Medulla oblongata (tissue), 1 donor: ENCODE results near the gene POLR3G.
A peak's percentile ranks its signal among the peaks of the same experiment; 100 is the strongest.

Experiments used
- DNase-seq: peaks from one replicate; pipeline ENCODE4 v3.0.0-alpha.2; 2015; ENCODE audit errors: extremely low spot score

POLR3G gene

DNA sequence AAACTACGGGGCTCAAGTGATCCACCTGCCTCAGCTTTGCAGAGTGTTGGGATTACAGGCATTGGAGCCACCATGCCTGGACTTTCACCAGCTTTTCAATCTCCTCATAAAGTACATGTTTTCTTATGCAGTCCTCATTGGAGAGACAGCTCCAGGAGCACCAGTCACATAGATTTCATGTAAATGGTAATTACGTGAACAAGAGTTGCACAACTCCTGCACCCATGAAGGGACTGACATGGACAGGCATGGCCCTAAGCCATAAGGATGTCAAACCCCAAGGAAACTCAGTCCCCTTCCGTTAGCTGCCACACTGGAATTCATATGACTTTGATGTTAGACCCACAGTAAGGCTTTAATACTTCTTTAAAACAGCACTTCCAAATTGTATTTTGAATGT lies 76.3 kb downstream of the POLR3G start:
- no peak for DNase-seq

DNA sequence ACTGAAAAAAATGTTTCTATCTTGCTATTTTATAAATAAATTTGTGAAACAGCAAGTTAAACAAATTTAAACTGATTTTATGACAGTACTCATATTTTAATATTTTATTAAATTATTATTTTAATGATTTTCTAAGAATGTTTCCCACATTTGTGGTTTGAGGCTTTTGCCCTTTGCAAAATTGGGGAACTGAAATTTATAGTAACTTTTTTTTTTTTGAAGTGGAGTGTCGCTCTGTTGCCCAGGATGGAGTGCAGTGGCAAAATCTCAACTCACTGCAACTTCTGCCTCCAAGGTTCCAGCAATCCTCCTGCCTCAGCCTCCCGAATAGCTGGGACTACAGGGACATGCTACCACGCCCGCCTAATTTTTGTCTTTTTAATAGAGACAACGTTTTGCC lies 76.7 kb downstream of the POLR3G start:
- DNase-seq = no peak

DNA sequence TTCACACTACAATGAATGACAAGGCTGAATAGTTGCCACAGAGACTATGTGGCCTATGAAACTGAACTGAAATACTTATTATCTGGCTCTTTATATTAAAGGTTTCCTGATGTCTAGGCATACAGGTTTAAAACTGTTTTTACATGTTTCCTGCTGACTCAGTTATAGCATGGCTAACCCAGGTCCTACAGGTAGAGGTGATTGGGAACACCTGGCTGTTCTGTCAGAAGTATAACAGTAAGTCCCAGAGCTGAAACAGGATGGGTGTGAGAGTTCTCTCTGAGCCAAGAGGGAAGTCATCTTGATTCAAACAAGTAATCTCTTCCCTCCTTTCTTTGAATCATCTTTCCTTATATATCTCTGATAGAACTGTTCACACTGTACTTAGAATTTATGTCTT lies 79.0 kb downstream of the POLR3G start:
- no peak for DNase-seq

DNA sequence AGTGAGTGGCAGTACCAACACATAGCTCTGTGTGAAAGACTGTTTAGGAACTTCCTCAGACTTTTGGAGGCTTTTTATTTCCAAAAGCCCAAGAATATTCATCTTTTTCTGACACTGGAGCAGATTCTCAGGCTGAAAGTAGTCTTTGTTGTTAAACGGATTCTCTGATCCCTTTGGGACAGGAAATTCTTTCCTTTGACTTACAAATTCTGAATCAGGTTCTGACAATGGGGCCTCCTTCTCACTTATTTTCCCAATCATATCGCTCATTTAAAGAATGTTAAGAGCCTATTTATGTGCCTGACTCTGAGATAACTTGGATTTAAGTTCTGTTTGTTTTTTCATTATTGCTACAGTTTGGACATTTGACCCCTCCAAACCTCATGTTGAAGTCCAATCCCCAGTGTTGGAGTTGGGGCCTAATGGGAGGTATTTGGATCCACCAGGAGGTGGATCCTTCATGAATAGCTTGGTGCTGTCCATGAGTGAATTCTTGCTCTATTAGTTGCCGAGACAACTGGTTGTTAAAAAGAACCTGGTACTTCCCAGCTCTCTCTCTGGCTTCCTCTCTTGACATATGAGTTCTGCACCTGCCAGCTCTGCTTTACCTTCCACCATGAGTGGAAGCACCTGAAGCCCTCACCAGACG lies 79.8 kb downstream of the POLR3G start:
- DNase-seq = no peak

DNA sequence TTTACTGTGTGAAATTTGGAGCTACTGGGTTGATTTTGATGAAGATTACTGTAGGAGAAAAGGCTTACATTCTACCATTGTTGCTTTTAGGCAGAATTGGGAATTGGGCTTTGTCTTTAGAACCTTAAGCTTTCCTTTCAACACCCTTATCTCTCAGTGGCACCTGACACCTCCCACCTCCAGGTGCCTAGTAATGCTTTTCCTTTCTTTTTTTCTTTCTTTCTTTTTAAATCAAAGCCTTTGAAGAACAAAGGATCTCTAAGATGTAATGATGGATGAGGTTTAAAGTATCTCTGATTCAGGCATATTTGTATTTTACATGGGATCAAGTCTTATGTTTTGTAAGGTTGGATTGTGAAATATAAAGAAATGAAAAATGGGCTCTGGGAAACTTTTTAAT lies 81.0 kb downstream of the POLR3G start:
- no peak for DNase-seq

DNA sequence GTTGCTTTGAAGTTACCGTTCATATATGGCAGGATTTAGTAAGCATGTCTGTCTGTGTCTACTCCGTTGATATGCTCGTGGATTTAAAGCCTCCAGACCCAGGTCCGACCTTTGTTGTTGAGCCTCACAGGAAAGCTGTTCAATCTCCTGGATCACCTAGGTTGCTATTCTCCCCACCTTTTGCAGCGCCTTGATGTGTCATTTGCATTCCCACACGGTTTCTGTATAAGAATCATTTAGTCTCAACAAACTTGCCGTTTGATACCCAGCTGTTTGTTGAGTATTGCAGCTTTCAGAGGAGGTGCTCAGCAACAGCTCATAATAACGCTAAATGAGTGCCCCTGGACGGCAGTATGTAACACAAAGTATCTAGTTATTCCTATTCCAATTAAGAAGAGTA lies 82.7 kb downstream of the POLR3G start:
- no peak for DNase-seq

DNA sequence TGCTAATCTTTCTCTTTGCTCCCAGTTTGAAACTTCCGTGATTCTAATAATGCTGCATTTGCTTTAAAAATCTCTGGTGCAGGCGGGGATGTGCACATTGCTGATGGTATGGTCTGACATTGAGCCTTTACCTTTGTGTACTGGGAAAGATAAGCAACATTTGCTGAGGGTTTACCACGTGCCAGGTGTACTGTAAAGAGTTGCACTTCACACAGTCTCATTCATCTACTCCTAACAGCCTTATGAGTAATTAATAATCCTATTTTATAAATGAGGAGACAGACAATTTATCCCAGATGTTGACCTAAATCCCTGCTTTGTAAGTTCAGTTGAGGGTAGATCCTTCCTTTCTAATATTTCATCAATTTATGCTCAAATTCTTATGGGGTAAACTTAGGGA lies 83.2 kb downstream of the POLR3G start:
- no peak for DNase-seq

DNA sequence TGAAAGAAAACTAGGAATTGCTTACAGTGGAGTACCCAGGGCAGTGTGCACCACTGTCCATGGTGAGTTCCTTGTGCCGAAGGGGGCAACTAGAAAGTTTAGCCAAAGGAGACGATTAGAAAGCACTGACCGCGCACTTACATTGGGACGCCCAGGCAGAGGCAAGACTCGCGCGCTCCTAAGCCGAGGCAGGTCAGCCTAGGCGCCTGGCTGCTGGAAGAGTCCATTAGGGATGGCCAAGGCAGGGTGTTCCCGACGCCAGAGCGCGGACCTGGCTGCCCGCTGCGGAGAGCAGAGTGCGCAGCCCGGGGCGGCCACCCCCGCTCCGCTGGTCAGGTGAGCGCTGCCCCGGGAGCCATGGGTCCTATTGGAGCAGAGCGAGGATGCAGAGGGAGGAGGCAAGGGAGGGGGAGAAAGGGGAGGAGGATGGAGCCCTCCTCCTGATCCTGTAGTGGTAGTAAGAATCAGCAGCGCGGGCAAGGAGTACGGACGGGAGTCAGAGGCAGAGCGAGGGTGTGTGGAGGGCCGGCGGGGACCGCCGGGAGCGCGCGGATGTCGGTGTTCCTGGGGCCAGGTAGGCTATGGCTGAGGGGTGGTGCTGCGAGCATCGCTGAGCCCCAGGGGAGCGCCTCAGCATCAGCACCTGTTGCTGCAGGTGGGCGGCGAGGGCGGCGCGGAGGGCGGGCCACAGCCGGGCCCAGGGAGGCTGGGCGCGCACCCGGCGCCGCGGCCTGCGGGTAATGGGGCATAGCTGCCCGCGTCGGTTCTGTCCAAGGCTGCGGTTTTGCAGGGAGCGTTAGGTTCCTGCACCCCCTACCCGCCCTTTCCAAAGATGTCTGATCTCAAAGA lies 83.9 kb downstream of the POLR3G start, which contains the start of gene ADGRV1:
Gene ADGRV1, plus strand, starts transcription at position 454 of the 849 bp plus-strand sequence. Its CDS starts 99 bp downstream, at position 553.
- DNase-seq = peak; percentile 36

DNA sequence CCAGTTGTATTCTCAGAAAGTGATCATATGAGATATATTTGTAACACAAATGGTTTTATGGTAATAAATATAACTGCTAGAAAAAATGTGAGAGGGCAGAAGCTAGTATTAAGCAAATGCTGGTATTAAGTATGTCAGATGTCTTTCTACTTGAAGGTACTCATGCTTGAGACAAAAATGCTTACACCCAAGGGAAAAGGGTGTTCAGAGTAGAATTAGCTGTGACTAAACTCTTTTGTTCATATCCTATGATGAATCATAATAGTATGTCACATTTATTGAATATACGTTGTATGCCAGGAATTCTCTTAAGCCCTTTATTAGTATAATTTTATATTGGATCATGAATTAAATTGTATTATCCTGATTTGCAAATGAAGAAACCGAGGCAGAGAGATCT lies 86.1 kb downstream of the POLR3G start:
- DNase-seq = no peak

DNA sequence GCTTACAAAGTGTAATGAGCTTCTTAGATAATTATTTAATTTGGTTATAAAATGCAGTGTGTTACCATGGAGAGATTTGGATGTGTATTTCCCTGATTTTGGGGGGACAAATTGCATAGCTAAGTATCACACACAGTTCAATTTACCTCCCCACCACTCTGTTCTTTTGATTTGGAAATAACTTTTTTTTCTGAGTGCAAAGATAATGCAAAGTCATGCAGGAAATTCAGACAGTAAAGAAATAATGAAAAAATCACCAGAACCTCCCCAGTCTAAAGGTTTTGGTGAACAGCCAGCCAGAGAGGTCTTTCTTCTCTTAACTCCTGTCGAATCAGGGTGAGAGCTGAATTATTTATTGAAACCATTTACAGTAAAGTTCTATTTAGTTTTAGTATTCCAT lies 87.1 kb downstream of the POLR3G start:
- DNase-seq = no peak

DNA sequence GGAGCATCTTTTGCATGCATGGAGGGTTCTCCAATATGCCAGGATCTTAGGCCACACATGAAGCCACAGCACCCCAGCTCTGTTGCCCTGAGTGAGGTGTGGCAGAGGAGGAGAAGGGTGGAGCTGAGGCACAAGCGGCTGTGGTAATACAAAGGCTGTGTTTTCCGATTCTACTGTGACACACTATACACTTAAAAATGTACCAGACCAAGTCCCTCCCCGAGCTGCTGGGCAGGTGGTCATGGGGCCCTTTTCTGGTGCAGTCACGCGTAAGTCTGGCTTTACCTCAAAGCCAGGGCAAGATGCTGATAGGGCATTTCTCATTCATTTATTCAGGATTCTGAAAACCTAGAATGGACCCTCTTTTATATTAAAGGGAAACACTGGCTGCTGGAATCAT lies 87.7 kb downstream of the POLR3G start:
- no peak for DNase-seq

DNA sequence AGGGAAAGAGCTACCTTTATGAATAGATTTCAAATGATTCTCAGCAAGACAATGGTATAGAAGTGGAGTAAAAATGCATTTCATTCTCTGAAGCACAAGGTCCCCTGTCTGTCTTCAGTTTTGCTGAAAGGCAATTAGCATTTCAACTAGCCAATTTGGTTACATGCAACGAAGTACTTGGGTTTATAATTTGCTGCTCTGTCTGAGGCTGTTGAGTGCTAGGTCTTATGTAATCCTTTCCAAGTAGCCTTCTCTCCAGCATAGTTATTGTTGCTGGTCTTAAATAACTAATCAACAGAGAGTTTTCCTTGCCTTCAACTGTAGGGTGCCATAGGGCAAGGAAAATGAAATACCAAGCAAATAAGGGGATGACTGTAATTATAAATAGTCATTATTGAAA lies 88.4 kb downstream of the POLR3G start:
- DNase-seq = no peak
